IPS DF 4.7 (cell line): Measurements from ENCODE around the gene ZNF337.
"Not testable (repeated sequence)": the region's sequence is repeated elsewhere in the genome, so short reads cannot be mapped to it uniquely, and the experiment has no call there.

ENCODE experiments used
- DNase-seq: peaks from one replicate; pipeline ENCODE4 v3.0.0-alpha.2; 2013; ENCODE audit warnings: low spot score; ENCODE audit errors: extremely low read depth

Gene ZNF337

GRCh38 chr20:25630615-25631014, 66.0 kb downstream of the ZNF337 start:
- not testable (repeated sequence) for DNase-seq

GRCh38 chr20:25629816-25630499, 66.7 kb downstream of the ZNF337 start:
- no peak for DNase-seq

- no peak for DNase-seq
Measured at GRCh38 chr20:25626779-25627178, 69.9 kb downstream of the ZNF337 start.

GRCh38 chr20:25624500-25624939, 72.1 kb downstream of the ZNF337 start:
- DNase-seq = no peak
